ENCODE results near the gene TBATA.

The TBATA gene

DNA sequence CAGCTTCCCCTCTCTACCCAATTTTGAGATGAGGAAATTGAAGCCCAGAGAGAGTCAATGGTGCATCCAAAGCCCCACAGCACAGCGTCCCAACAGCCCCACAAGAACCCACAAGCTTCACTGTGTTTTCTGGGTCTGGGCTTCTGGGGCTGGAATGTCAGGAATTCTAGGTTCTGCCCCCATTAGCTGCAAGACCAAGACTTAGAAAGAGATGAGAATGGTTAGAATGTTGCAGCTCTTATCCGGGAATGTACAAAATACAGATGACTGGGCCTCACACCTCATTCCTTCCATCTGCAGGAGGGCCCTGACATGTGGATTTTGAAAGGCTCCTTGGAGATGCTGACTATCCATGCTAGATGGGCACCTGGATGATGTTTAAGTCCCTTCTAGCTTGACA, 24.5 kb upstream of the TBATA start:
- H4K20me1 ChIP-seq (ENCODE audit: insufficient read depth, low read length), result no peaks in the 10 kb centered on the region
- no peak overlapping the region for H2AFZ ChIP-seq (ENCODE audit: low read length)
- no peaks in the 10 kb centered on the region for H3K36me3 ChIP-seq (ENCODE audit: insufficient read depth, low read length)
- H3K4me2 ChIP-seq (ENCODE audit: low read length), result no peak overlapping the region
- H3K9ac ChIP-seq (ENCODE audit: low read length), result no peak overlapping the region
- H3K4me3 ChIP-seq (ENCODE audit: low read depth, low read length, poor library complexity, severe bottlenecking), result no peak overlapping the region
- H3K9me3 ChIP-seq (ENCODE audit: low read length), result no peaks in the 10 kb centered on the region
- no peak overlapping the region for H3K27ac ChIP-seq (ENCODE audit: low read depth, low read length, poor library complexity, severe bottlenecking)
- no peaks in the 10 kb centered on the region for H3K79me2 ChIP-seq (ENCODE audit: insufficient read depth, low read length)
- no peaks in the 10 kb centered on the region for H3K27me3 ChIP-seq (ENCODE audit: insufficient read depth, low read length)
- no peak for TF ChIP-seq EZH2 (IDR thresholded peaks at IDR 0.05; ENCODE audit: borderline replicate concordance, low read length)
- TF ChIP-seq, protein P1, sequence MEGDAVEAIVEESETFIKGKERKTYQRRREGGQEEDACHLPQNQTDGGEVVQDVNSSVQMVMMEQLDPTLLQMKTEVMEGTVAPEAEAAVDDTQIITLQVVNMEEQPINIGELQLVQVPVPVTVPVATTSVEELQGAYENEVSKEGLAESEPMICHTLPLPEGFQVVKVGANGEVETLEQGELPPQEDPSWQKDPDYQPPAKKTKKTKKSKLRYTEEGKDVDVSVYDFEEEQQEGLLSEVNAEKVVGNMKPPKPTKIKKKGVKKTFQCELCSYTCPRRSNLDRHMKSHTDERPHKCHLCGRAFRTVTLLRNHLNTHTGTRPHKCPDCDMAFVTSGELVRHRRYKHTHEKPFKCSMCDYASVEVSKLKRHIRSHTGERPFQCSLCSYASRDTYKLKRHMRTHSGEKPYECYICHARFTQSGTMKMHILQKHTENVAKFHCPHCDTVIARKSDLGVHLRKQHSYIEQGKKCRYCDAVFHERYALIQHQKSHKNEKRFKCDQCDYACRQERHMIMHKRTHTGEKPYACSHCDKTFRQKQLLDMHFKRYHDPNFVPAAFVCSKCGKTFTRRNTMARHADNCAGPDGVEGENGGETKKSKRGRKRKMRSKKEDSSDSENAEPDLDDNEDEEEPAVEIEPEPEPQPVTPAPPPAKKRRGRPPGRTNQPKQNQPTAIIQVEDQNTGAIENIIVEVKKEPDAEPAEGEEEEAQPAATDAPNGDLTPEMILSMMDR (IDR thresholded peaks at IDR 0.05; ENCODE audit: low read length), result no peak
- no peaks in the 10 kb centered on the region for H3F3A ChIP-seq (ENCODE audit: insufficient read depth, low read length)
- H3K9me2 ChIP-seq (ENCODE audit: low read depth, low read length), result no peaks in the 10 kb centered on the region
- no peaks in the 10 kb centered on the region for H3K4me1 ChIP-seq (ENCODE audit: insufficient read depth, low read length, severe bottlenecking)

DNA sequence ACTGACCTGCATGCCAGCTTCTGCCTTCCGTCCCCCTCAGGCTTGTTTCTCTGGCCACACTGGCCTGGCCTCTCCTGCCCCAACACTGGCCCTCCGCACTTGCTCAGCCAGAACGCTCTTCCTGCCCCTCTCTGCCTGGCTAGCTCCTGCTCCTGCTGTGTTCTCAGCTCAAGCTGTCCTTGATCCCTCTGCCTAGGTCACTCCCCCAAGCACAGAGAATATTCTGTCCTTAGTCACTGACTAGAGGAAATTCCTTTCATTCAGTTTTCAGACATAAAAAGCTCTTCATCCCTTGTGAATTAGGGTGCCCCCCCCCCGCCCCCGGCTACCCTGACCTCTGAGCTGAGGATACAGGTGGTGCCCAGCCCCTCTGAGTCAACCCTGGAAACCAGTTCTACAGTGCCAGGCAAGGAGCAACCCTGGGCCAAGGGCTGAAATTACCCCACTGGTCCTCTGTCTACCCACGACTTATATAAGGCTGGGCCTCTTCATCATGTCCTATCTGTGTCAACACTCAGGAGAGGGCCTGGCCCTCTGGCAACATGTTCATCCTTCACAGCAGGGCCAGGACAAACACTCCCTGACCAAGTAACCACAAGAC, 23.9 kb upstream of the TBATA start:
- H3K4me2 ChIP-seq (ENCODE audit: low read length), result no peak overlapping the region
- H3F3A ChIP-seq (ENCODE audit: insufficient read depth, low read length), result no peaks in the 10 kb centered on the region
- no peaks in the 10 kb centered on the region for H3K9me3 ChIP-seq (ENCODE audit: low read length)
- no peaks in the 10 kb centered on the region for H4K20me1 ChIP-seq (ENCODE audit: insufficient read depth, low read length)
- H3K9ac ChIP-seq (ENCODE audit: low read length), result no peak overlapping the region
- no peaks in the 10 kb centered on the region for H3K27me3 ChIP-seq (ENCODE audit: insufficient read depth, low read length)
- no peaks in the 10 kb centered on the region for H3K4me1 ChIP-seq (ENCODE audit: insufficient read depth, low read length, severe bottlenecking)
- no peaks in the 10 kb centered on the region for H3K79me2 ChIP-seq (ENCODE audit: insufficient read depth, low read length)
- H3K27ac ChIP-seq (ENCODE audit: low read depth, low read length, poor library complexity, severe bottlenecking), result no peak overlapping the region
- H3K9me2 ChIP-seq (ENCODE audit: low read depth, low read length), result no peaks in the 10 kb centered on the region
- TF ChIP-seq EZH2 (IDR thresholded peaks at IDR 0.05; ENCODE audit: borderline replicate concordance, low read length), result no peak
- TF ChIP-seq, protein P1 (IDR thresholded peaks at IDR 0.05; ENCODE audit: low read length), result no peak
- no peaks in the 10 kb centered on the region for H3K36me3 ChIP-seq (ENCODE audit: insufficient read depth, low read length)
- H3K4me3 ChIP-seq (ENCODE audit: low read depth, low read length, poor library complexity, severe bottlenecking), result no peak overlapping the region
- H2AFZ ChIP-seq (ENCODE audit: low read length), result no peak overlapping the region

DNA sequence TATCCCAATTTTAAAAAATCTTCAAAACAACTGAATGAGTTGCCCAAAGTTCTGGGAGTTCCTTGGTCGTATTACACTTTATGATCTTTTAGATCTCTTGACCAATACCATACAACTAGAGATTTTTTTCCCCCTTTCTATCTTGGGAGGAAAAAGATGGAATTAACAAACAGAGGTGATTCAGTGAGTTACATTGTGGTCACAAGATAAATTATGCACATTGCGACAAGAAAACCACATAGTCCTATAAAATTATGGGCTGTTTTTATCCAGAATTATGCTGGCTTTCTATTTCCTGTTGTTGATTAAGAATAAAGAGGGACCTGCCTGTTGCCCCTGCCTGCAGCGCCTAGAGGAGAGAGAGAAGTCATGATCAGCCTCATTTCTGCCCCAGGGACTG, 22.4 kb upstream of the TBATA start:
- no peak overlapping the region for H3K9ac ChIP-seq (ENCODE audit: low read length)
- H3K79me2 ChIP-seq (ENCODE audit: insufficient read depth, low read length), result no peaks in the 10 kb centered on the region
- H3K27me3 ChIP-seq (ENCODE audit: insufficient read depth, low read length), result no peaks in the 10 kb centered on the region; the same call in 1 of the 2 replicates
- H3K4me3 ChIP-seq (ENCODE audit: low read depth, low read length, poor library complexity, severe bottlenecking), result no peak overlapping the region
- H3F3A ChIP-seq (ENCODE audit: insufficient read depth, low read length), result no peaks in the 10 kb centered on the region
- H3K9me2 ChIP-seq (ENCODE audit: low read depth, low read length), result no peaks in the 10 kb centered on the region
- TF ChIP-seq, protein P1 (IDR thresholded peaks at IDR 0.05; ENCODE audit: low read length), result no peak
- TF ChIP-seq EZH2 (IDR thresholded peaks at IDR 0.05; ENCODE audit: borderline replicate concordance, low read length), result no peak
- H3K9me3 ChIP-seq (ENCODE audit: low read length), result no peaks in the 10 kb centered on the region
- H3K36me3 ChIP-seq (ENCODE audit: insufficient read depth, low read length), result no peaks in the 10 kb centered on the region
- no peaks in the 10 kb centered on the region for H3K4me1 ChIP-seq (ENCODE audit: insufficient read depth, low read length, severe bottlenecking)
- H3K4me2 ChIP-seq (ENCODE audit: low read length), result no peak overlapping the region
- H3K27ac ChIP-seq (ENCODE audit: low read depth, low read length, poor library complexity, severe bottlenecking), result no peak overlapping the region
- no peaks in the 10 kb centered on the region for H4K20me1 ChIP-seq (ENCODE audit: insufficient read depth, low read length)
- no peak overlapping the region for H2AFZ ChIP-seq (ENCODE audit: low read length)

Data from OCI-LY1 (cell line).